MM.1S (cell line): ENCODE results near the gene SLC29A1.

Source experiments
- DNase-seq: peaks from one replicate; pipeline ENCODE4 v3.0.0-alpha.2; 2015
- H2AFZ ChIP-seq: fragments of 300-600 bp; sonication (generic); 2 replicates; pipeline ENCODE4 v1.6.0; 2016; ENCODE audit warnings: antibody characterized with exemption, low read length
- H3F3A ChIP-seq: fragments of 300-600 bp; sonication (generic); 2 replicates; pipeline ENCODE4 v1.6.1; 2016; ENCODE audit warnings: mild to moderate bottlenecking, antibody characterized with exemption, low read length, moderate library complexity, mixed read lengths; ENCODE audit not compliant: insufficient read depth
- H3K27ac ChIP-seq: fragments of 300-600 bp; sonication (generic); 2 replicates; pipeline ENCODE4 v1.5.1; 2016; ENCODE audit warnings: mild to moderate bottlenecking, low read length
- H3K27me3 ChIP-seq: fragments of 300-600 bp; sonication (generic); replicated peaks from 2 replicates; pipeline ENCODE4 v1.6.0; 2016; ENCODE audit warnings: low read length; ENCODE audit not compliant: insufficient read depth
- H3K36me3 ChIP-seq: fragments of 300-600 bp; sonication (generic); replicated peaks from 2 replicates; pipeline ENCODE4 v1.6.1; 2016; ENCODE audit warnings: mild to moderate bottlenecking, low read length, mixed read lengths; ENCODE audit not compliant: insufficient read depth
- H3K4me1 ChIP-seq: fragments of 300-600 bp; sonication (generic); 2 replicates; pipeline ENCODE4 v1.6.1; 2016; ENCODE audit warnings: low read length, mixed read lengths
- H3K4me2 ChIP-seq: fragments of 300-600 bp; sonication (generic); 2 replicates; pipeline ENCODE4 v1.6.0; 2016; ENCODE audit warnings: low read depth, low read length
- H3K4me3 ChIP-seq: fragments of 300-600 bp; sonication (generic); 2 replicates; pipeline ENCODE4 v1.5.1; 2016; ENCODE audit warnings: low read length, mixed read lengths
- H3K79me2 ChIP-seq: fragments of 300-600 bp; sonication (generic); 2 replicates; pipeline ENCODE4 v1.6.1; 2016; ENCODE audit warnings: mixed run types, low read length, mixed read lengths
- H3K9ac ChIP-seq: fragments of 300-600 bp; sonication (generic); 2 replicates; pipeline ENCODE4 v1.6.1; 2016; ENCODE audit warnings: low read length, mixed read lengths
- H3K9me2 ChIP-seq: fragments of 300-600 bp; sonication (generic); replicated peaks from 2 replicates; pipeline ENCODE4 v1.6.1; 2016; ENCODE audit warnings: mild to moderate bottlenecking, low read length, mixed read lengths; ENCODE audit not compliant: insufficient read depth
- H3K9me3 ChIP-seq: fragments of 300-600 bp; sonication (generic); replicated peaks from 2 replicates; pipeline ENCODE4 v1.6.1; 2016; ENCODE audit warnings: mild to moderate bottlenecking, low read length, mixed read lengths; ENCODE audit not compliant: insufficient read depth
- H4K20me1 ChIP-seq: fragments of 300-600 bp; sonication (generic); 2 replicates; pipeline ENCODE4 v1.6.1; 2016; ENCODE audit warnings: mild to moderate bottlenecking, low read length, moderate library complexity, mixed read lengths; ENCODE audit not compliant: insufficient read depth
- EZH2 ChIP-seq: fragments of 300-600 bp; sonication (generic); optimal IDR thresholded peaks from 2 replicates; pipeline ENCODE3; 2017; ENCODE audit warnings: low read depth, mild to moderate bottlenecking, antibody characterized with exemption, low read length, mixed read lengths
- EZH2phosphoT487 ChIP-seq: fragments of 300-600 bp; sonication (generic); IDR thresholded peaks from 2 replicates; pipeline ENCODE4 v1.6.1; 2018; ENCODE audit warnings: antibody characterized with exemption, low read length
- TF ChIP-seq, protein P1 (sequence below): fragments of 300-600 bp; sonication (generic); IDR thresholded peaks from 2 replicates; pipeline ENCODE4 v1.5.1; 2016; ENCODE audit warnings: antibody characterized with exemption, low read length, mixed read lengths

The SLC29A1 gene

DNA sequence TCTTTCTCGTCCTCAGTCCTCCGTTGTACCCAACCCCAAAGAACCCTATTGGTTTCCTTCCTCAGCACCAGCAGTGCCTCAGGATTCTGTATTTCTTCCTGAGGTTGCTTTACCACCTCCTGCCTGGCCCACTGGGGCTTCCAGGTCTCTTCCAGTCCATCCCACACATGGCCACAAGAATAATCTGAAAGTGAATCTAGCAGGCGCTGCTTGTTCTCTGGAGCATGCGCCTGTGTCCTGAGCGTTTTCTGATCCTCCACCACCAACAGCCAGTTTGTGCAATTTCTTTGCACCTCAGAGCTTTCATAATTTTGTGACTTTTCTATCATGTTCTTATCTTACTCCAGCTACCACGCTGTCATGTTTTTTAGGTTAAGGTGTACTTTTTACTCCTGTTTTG is 11.9 kb downstream of the SLC29A1 start:
- Histone ChIP-seq H3F3A (0 out of 2 replicates have a peak, but pooled peaks cover 7% of the 10 kb centered on the region), H3K27ac (no peak overlapping the region), H3K9ac (no peak overlapping the region), H3K79me2 (no peaks in the 10 kb centered on the region), H3K4me3 (no peak overlapping the region), H3K27me3 (no peaks in the 10 kb centered on the region), H2AFZ (no peak overlapping the region), H3K4me1 (peaks cover 5% of the 10 kb centered on the region), H3K4me2 (no peak overlapping the region), H3K9me3 (no peaks in the 10 kb centered on the region), H3K9me2 (no peaks in the 10 kb centered on the region), H4K20me1 (no peaks in the 10 kb centered on the region), H3K36me3 (no peaks in the 10 kb centered on the region; the same call in 1 of the 2 replicates)
- DNase-seq: no peak
- TF ChIP-seq EZH2: no peak

- Histone ChIP-seq H3K9me2 (no peaks in the 10 kb centered on the region), H3K4me2 (no peak overlapping the region), H2AFZ (no peak overlapping the region), H3K4me3 (no peak overlapping the region), H4K20me1 (no peaks in the 10 kb centered on the region), H3K79me2 (no peaks in the 10 kb centered on the region), H3F3A (0 out of 2 replicates have a peak, but pooled peaks cover 7% of the 10 kb centered on the region), H3K9me3 (no peaks in the 10 kb centered on the region), H3K27me3 (no peaks in the 10 kb centered on the region), H3K9ac (no peak overlapping the region), H3K36me3 (no peaks in the 10 kb centered on the region; the same call in 1 of the 2 replicates), H3K4me1 (peaks cover 5% of the 10 kb centered on the region), H3K27ac (no peak overlapping the region)
- no peak for DNase-seq
- no peak for TF ChIP-seq EZH2phosphoT487
- TF ChIP-seq, protein P1, sequence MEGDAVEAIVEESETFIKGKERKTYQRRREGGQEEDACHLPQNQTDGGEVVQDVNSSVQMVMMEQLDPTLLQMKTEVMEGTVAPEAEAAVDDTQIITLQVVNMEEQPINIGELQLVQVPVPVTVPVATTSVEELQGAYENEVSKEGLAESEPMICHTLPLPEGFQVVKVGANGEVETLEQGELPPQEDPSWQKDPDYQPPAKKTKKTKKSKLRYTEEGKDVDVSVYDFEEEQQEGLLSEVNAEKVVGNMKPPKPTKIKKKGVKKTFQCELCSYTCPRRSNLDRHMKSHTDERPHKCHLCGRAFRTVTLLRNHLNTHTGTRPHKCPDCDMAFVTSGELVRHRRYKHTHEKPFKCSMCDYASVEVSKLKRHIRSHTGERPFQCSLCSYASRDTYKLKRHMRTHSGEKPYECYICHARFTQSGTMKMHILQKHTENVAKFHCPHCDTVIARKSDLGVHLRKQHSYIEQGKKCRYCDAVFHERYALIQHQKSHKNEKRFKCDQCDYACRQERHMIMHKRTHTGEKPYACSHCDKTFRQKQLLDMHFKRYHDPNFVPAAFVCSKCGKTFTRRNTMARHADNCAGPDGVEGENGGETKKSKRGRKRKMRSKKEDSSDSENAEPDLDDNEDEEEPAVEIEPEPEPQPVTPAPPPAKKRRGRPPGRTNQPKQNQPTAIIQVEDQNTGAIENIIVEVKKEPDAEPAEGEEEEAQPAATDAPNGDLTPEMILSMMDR: no peak
- no peak for TF ChIP-seq EZH2
Observed at GRCh38 chr6:44235891-44236516, 12.6 kb downstream of the SLC29A1 start.

GRCh38 chr6:44237021-44237812 is 13.8 kb downstream of the SLC29A1 start:
- Histone ChIP-seq H3F3A (0 out of 2 replicates have a peak, but pooled peaks cover 7% of the 10 kb centered on the region), H3K27me3 (no peaks in the 10 kb centered on the region), H3K4me3 (peak overlapping the region; percentile 76), H3K4me1 (peaks cover 5% of the 10 kb centered on the region), H3K4me2 (peak overlapping the region; percentile 77), H3K9ac (peak overlapping the region; percentile 78), H2AFZ (peak overlapping the region; percentile 73), H3K36me3 (no peaks in the 10 kb centered on the region), H3K9me2 (no peaks in the 10 kb centered on the region), H4K20me1 (no peaks in the 10 kb centered on the region), H3K27ac (peak overlapping the region; percentile 42; the same call in 1 of the 2 replicates), H3K79me2 (no peaks in the 10 kb centered on the region), H3K9me3 (no peaks in the 10 kb centered on the region)
- TF ChIP-seq EZH2phosphoT487 (no peak), EZH2 (no peak)
- TF ChIP-seq, protein P1: no peak
- DNase-seq: peak; percentile 78
